NCI-H446 (cell line): Measurements from ENCODE around the gene ATF7IP2.
"Not testable (repeated sequence)": the region's sequence is repeated elsewhere in the genome, so short reads cannot be mapped to it uniquely, and the experiment has no call there.

Experiments
- DNase-seq, 2 experiments: peaks; one replicate each; lab custom pipeline; 2025; lab: John Stamatoyannopoulos, UW

Gene ATF7IP2

DNA sequence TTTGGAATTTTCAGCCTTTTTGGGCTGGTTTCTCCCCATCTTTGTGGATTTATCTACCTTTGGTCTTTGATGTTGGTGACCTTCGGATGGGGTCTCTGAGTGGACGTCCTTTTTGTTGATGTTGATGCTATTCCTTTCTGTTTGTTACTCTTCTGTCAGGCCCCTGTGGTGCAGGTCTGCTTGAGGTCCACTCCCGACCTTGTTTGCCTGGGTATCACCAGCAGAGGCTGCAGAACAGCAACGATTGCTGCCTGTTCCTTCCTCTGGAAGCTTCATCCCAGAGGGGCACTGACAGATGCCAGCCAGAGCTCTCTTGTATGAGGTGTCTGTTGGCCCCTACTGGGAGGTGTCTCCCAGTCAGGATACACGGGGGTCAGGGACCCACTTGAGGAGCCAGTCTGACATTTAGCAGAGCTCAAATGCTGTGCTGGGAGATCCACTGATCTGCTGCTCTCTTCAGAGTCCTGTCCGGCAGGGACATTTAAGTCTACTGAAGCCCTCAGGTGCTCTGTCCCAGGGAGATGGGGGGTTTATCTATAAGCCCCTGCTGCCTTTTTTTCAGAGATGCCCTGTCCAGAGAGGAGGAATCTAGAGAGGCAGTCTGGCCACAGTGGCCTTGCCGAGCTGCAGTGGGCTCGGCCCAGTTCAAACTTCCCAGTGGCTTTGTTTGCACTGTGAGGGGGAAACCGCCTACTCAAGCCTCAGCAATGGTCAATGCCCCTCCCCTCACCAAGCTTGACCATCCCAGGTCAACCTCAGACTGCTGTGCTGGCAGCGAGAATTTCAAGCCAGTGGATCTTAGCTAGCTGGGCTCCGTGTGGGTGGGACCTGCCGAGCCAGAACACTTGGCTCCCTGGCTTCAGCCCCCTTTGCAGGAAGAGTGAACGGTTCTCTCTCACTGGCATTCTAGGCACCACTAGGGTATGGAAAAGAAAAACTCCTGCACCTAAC lies 66.6 kb downstream of the ATF7IP2 start:
- DNase-seq = not testable (repeated sequence)

DNA sequence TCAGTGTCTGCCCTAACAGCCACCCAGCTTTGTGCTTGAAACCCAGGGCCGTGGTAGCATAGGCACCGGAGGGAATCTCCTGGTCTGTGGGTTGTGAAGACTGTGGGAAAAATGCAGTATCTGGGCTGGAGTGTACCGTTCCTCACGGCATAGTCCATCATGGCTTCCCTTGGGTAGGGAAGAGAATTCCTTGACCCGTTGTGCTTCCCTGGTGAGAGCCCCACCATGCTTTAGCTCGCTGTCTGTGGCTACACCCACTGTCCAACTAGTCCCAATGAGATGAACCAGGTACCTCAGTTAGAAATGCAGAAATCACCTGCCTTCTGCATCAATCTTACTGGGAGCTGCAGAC lies 67.3 kb downstream of the ATF7IP2 start:
- no peak for DNase-seq

DNA sequence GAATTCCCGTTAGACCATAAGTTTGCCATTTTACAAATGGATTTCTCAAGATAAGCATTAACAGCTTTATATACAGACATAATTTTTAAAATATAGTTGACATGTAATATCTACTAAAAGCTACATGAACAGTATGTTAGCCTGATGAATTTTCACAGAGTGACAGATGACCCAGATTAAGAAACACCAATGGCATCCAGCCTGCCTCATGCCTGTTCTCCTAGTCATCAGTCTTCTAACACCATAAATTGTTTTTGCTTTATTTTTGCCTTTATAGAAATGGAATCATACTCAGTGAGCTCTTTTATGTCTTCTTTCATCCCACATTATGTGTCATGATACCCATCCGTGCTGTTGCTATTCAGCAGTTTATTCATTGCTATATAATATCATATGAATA lies 80.0 kb downstream of the ATF7IP2 start:
- DNase-seq = no peak

DNA sequence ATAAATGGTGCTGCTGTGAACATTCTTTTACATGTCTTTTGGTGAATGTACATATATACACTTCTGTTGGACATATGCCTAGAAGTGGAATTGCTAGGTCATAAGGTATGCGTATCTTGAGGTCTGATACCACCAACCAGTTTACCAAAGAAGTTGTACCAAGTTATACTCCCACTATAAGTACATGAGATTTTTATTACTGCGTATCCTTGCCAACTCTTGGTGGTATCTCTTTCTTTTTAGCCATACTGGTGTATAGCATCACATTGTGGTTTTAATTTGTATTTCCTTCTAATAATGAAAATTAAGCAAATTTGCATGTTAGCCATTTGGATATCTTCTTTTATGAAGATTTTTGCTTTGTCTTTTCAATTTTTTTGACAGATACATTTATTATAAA lies 80.5 kb downstream of the ATF7IP2 start:
- DNase-seq = no peak

DNA sequence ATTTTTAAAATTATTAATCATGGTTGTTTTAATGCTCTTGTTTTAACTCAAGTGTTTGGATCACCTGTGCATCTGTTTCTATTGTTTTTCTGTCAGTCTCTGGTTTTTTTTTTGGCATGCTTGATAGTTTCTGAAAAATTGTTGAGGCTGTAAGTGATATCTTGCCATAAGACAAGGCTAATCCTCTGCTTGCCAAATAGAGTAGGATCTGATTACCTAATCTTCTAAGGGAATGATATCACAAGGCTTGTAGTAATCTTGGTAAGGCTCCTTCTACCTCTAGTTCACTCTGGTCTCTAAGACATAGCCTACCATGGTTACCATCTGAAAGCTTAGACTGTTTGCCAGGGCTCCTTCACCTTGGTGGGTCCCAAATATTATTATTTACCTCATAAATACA lies 81.0 kb downstream of the ATF7IP2 start:
- DNase-seq = no peak

DNA sequence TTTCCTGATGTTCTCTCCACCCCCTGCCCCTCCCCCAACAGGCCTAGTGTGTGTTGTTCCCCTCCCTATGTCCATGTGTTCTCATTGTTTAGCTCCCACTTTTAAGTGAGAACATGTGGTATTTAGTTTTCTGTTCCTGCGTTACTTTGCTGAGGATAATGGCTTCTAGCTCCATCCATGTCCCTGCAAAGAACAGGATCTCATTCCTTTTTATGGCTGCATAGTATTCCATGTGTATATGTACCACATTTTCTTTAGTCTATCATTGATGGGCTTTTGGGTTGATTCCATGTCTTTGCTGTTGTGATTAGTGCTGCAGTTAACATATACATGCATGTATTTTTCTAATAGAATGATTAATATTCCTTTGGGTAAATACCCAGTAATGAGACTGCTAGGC lies 90.8 kb downstream of the ATF7IP2 start:
- DNase-seq = not testable (repeated sequence)

DNA sequence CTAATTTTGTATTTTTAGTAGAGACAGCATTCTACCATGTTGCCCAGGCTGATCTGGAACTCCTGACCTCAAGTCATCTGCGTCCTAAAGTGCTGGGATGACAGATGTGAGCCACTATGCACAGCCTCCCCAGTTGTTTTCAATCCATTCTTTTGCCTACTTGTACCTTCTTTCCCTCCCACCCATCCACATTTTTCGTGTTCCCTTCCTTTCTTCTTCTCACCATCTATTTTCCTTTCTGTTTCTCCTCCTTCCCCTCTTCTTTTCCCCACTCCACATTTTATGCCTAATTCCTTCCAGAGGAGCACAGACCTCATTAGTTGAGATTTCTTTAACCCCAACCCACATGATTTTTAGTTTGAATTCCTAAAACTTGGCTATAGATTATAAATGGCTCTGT lies 94.3 kb downstream of the ATF7IP2 start:
- DNase-seq = no peak

DNA sequence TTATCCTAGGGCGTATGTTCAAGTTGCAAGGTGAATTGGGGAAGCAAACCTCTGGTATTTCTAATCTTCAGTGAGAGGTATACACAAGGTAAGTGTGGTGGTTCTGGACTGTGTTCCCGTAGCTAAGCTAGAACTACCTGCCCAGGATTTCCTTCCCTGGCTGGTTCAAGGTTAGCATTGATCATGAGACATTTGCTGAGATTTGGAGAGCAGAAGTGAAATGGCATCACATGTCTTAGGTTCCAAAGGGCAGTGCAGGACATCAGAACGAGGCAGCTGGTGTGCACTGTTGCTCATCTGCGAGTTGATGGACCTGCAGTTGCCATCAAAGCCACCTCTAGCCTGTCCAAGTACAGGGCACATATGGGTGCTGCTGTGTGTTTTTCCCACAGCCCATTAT lies 99.3 kb downstream of the ATF7IP2 start:
- DNase-seq = no peak

DNA sequence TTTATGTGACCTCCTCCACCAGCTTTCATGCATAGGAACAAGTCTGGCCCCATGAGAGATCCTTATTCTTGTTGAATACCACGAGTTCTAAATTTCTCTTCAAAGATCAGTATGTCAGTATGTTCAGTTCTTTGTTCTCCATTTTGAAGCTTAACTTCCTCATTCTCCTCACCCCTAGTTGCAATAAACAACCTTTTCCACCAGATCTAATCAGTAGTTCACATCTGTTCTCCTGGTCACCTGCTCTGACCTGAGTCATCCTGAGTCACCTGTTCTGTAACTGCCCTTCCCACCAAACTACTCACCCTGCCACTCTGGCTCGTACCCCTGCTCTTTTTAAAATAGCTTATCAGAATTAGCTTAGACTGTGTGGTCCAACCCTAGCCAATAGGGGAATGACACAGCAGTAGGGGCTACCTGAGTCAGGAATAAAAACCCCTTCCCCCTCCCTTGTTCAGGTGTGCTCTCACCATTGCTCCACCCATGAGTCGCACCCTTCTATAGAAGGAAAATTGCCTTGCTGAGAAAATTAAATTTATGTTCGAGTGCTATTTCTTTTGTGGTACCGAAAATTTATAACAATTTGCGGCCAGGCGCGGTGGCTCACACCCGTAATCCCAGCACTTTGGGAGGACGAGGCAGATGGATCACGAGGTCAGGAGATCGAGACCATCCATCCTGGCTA lies 100.0 kb downstream of the ATF7IP2 start:
- no peak for DNase-seq

DNA sequence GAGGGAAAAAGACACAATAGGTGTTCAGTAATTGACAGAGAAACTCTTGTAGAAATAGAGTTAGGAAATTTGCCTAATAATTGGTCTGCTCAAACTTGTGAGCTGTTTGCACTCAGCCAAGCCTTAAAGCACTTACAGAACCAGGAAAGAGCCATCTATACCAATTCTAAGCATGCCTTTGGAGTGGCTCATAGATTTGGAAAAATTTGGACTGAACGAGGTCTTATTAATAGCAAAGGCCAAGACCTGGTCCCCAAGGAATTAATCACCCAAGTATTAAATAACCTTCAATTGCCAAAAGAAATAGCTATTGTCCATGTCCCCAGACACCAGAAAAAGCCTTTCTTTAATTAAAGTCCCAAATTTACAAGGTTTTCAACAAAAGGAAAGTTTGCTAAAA lies 104.3 kb downstream of the ATF7IP2 start:
- DNase-seq = no peak

DNA sequence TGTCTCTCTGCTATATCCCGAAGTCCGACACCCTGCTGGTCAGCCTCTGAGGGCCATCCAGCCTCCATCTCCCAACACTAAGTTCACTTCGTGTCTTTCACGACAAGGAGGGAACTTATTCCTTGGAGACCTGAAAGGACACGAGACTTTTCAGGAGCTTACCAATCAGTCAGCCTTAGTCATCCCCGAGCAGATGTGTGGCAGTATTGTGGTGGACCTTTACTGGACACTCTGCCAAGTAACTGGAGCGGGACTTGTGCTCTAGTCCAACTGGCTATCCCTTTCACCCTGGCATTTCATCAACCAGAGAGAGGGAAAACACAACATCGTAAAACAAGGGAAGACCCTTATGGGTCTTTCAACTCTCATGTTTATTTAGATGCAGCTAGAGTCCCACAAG lies 107.4 kb downstream of the ATF7IP2 start:
- no peak for DNase-seq

DNA sequence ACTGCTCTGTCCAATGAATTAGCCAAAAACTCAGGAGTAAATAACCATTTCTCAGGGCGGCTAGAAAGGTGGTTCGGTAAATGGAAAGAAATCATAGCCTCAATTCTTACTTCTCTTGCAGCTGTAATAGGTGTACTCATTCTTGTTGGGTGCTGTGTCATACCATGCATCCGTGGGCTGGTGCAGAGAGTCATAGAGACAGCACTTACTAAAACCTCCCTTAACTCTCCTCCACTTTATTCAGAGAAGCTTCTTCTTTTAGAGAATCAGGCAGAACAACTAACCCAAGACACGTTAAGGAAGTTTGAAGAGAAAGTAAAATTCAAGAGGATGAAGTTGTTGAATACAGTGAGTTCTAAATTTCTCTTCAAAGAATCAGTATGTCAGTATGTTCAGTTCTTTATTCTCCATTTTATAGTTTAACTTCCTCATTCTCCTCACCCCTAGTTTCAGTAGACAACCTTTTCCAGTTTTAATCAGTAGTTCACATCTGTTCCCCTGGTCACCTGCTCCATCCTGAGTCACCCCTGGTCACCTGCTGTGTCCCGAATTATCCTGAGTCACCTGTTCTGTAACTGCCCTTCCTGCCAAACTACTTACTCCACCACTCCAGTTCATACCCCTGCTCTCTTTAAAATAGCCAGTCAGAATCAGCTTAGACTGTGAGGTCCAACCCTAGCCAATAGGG lies 108.6 kb downstream of the ATF7IP2 start:
- DNase-seq = no peak

DNA sequence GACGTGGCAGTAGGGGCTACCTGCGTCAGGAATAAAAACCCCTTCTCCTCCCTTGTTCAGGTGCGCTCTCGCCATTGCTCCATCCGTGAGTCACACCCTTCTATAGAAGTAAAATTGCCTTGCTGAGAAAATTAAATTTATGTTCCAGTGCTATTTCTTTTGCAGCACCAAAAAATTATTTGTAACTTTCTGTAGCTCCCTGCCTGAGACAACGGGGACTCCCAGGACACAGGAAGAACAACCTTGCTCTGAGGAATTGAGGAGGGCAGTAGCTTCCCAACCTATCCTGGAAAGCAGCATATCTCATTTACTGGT lies 109.1 kb downstream of the ATF7IP2 start:
- no peak for DNase-seq

DNA sequence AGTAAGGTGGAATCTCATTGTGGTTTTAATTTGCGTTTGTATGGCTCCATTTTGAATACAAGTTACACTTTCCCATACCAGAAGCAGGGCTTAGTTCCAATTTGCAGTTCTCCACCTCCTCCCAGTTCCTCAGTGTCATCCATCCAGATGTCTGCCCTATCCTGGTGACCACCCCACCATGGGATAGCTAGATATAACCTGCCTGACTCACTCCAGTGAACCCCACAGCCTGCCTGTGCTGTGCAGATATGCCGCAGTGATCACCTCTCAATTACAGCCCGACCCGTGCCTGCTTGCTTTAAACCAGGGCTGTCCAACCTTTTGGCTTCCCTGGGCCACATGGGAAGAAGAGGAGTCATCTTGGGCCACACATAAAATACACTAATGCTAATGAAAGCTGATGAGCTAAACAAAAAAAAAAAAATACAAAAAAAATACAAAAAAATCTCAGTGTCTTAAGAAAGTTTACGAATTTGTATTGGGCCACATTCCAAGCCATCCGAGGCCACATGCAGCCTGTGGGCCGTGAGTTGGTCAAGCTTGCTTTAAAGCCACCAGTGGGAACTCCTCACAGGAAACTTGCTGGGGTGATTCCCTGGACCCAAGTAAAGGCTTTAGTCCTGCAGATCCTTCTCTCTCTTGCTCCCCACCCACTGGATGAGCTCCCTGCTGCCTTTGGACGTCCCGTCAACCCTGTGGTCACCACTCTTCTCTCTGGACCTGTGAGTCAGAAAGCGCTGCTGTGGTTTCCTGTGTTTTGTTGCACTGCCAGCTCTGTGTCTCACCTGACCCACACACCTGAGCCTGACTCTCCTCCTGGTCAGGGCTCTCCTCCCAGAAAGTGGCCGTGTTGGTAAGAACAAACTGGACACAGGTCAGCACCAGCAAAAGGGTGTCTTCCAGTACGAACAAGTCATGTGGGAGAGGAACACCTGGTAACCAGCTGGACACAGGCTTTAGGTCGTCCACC lies 111.6 kb downstream of the ATF7IP2 start:
- DNase-seq = no peak

DNA sequence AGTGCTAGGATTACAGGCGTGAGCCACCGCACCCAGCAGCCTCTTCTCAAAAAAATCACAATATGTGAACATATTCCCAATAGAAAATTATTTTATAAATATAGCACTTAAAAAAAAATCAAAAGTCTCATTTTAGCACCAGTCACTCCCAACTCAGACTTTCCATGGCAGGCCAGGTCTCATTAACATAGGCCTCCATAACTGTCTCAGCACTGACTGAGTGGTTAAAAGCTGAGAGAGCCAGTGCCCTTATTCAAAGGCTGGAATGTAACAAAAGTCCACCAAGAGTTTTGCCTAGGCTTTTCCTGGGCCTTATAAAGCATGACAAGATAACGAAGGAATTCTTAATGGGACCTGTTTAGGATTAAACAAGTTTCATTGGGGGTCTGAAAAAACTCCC lies 114.7 kb downstream of the ATF7IP2 start:
- DNase-seq = no peak

DNA sequence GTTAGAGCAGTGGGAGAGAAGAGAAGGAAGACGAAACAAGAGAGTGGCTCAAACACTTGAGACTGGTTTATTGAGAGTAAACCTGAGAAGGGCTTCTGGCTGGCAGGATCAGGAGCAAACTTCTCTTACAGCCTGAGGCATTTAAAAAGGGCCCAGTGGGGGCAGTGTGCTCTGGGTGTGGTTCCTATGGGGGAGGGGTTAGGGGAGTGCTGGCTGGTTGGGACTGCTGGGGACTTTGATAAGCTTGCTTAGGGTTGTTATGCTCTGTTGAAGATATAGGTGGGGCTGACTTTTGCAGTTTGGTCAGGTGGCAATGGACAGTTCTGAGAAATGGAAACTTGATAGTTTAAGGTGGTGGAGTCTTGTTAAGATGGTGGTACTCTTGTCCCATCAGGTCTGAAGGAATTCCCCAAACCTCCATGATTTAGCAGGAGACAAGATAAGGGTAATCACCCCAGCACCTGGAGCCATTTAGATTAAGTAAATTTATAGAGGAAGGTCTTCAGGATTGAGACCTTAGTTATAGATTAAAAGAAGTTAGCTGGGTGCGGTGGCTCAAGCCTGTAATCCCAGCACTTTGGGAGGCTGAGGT lies 115.3 kb downstream of the ATF7IP2 start:
- DNase-seq = no peak

DNA sequence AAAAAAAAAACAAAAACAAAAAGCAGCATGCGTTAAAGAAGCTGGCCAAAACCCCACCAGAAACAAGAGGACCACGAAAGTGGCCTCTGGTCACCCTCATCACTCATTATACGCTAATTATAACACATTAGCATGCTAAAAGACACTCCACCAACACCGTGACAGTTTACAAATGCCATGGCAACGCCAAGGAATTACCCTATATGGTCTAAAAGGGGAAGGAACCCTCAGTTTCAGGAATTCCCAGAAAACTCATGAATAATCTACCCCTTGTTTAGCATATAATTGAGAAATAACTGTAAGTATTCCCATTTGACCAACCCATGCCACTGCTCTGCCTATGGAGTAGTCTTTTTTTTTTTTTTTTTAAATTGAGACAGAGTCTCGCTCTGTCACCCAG lies 116.9 kb downstream of the ATF7IP2 start:
- no peak for DNase-seq

DNA sequence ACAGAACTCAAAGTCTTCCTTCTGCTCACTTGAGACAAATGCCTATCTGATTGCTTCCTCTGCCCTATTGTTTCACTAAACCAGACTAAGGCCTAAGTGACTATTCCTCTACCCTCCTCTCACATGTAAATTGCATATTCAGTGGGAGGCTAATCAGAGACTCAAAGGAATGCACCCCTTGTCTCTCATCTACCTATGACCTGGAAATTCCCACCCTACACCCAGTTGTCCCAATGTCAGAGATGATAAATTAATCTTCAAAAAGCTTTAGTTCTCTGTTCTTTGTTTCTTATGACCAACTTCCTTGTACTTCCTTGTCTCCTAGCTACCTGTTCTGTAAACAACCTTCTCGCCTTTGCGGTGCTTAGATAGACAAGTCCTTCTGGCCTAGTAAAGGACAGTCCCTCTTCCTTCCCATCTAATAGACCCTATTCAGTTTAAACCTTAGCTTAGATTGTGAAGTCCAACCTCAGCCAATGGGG lies 118.6 kb downstream of the ATF7IP2 start:
- no peak for DNase-seq

DNA sequence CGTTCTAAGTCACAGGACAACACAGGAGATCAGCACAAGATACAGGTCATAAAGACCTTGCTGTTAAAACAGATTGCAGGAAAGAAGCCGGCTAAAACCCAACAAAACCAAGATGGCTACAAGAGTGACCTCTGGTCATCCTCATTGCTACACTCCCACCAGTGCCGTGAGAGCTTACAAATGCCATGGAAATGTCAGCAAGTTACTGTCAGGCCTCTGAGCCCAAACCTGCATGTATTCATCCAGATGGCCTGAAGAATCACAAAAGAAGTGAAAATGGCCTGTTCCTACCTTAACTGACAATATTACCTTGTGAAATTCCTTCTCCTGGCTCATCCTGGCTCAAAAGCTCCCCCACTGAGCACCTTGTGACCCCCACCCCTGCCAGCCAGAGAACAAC lies 119.4 kb downstream of the ATF7IP2 start:
- DNase-seq = not testable (repeated sequence)

DNA sequence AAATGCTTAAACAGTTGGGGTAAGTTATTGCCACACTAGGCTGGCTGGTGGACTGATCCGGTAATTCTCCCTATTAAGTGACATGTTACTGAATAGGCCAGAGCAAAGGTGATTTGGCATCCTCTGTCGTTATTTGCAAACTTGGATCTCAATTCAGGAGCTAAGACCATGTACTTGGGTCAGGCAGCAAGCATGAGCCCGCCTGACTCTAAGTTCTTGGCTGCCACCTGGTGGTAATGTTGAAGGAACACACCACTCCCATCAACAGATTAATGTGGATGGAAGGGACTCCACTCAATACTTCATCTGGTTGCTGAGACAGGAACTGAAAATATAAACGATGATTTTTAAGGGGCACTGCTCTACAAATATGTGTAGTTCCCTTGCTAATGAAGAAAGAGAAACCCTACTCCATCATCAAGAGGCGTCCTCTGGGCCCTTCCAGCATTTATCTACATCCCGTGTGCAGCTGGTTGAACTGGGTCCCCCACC lies 123.7 kb downstream of the ATF7IP2 start:
- peak; percentile 11 to 74 for DNase-seq

DNA sequence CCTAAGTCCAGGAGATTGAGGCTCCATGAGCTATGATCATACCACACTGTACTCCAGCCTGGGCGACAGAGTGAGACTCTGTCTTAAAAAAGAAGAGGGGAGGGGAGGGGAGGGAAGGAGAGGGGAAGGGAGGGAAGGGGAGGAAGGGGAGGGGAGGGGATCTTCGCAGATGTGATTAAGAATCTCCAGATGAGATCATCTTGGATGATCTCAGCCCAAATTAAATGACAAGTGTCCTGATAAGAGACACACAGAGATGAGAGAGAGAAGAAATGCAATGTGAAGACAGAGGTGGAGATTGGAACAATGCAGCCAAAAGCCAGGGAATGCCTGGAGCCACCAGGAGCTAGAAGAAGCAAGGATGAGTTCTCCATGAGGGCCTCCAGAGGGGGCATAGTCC lies 124.4 kb downstream of the ATF7IP2 start:
- no peak for DNase-seq
